Activated T-helper 1 cell treated with Interleukin-2 at 50 U/mL for 16 hours (primary cell): ENCODE data around the gene HYAL4.

ENCODE experiments used
- DNase-seq: peaks from one replicate; pipeline ENCODE4 v3.0.0-alpha.2; 2020; ENCODE audit warnings: low read depth

HYAL4 gene

DNA sequence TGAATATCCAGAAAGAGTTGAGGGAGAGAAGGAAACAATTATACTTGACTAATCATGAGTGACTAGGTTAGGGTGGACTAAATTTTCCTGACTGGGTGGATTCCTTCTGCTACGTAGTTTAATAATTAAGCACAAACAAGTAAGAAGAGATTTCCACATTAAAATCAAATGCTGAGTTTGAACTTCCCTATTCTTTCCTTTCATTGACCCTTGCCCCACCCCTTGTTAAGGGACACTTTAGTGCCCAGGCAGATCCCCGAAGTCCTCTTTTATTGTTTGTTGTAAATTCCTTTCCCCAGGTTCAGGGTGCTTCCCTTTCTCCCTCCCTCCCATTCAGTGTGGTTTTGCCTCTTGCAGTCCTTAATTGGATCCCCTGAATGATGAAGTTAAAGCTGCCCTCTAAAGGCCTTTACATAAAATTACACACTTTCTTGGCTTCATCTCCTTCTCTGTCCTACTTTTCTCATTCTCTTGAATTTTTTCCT lies 71.3 kb downstream of the HYAL4 start:
- DNase-seq: no peak

GRCh38 chr7:123917878-123918277 lies 72.9 kb downstream of the HYAL4 start:
- DNase-seq: no peak

GRCh38 chr7:123918309-123918708 lies 73.3 kb downstream of the HYAL4 start:
- no peak for DNase-seq

- no peak for DNase-seq
Measured at GRCh38 chr7:123923599-123923998, 78.6 kb downstream of the HYAL4 start.

GRCh38 chr7:123924941-123925340 lies 80.0 kb downstream of the HYAL4 start, which contains the start of gene SPAM1:
Gene SPAM1, plus strand, starts transcription at chr7:123925241. Its CDS starts 28,330 bp downstream, at chr7:123953571.
- DNase-seq: no peak
